Ovary (tissue), 10 donors: Measurements from ENCODE around the gene ZNF729. TPM values are rescaled to one million over a fixed set of nuclear protein-coding genes. Genes with fewer than 3 reads are reported as not detected.

Experiments
- DNase-seq, 5 donors: peaks; one replicate each; pipeline ENCODE4 v3.0.0-alpha.2; 2019 to 2020
- H3K27ac ChIP-seq, 2 donors: fragments of 200-600 bp; one replicate each; pipeline versions ENCODE4 v1.5.1 to v1.8.0; 2019 to 2022
- H3K27me3 ChIP-seq: fragments of 200-600 bp; one replicate; pipeline ENCODE4 v1.8.0; 2022
- H3K36me3 ChIP-seq: fragments of 200-600 bp; sonication (generic); one replicate; pipeline ENCODE4 v1.5.1; 2019
- H3K4me1 ChIP-seq: one replicate; pipeline ENCODE4 v1.8.1; 2013; ENCODE audit warnings: mild to moderate bottlenecking, moderate library complexity; ENCODE audit not compliant: insufficient read depth
- H3K4me3 ChIP-seq: fragments of 200-600 bp; sonication (generic); one replicate; pipeline ENCODE4 v1.5.1; 2017
- H3K9me3 ChIP-seq, 2 donors: fragments of 200-600 bp in 1 of 2; sonication (generic) in 1 of 2; one replicate each; pipeline versions ENCODE4 v1.5.1 to v1.8.1; 2013 to 2019; ENCODE audit warnings: mild to moderate bottlenecking in 1 of 2, moderate library complexity in 1 of 2
- EP300 ChIP-seq: sonication (generic); formaldehyde crosslinking; IDR thresholded peaks from one replicate; pipeline ENCODE4 v1.6.1; 2017; ENCODE audit warnings: antibody characterized with exemption
- POLR2A ChIP-seq: fragments of 450-650 bp; IDR thresholded peaks from one replicate; pipeline ENCODE4 v1.6.1; 2017; ENCODE audit warnings: antibody characterized with exemption, mild to moderate bottlenecking, moderate library complexity
- WGBS, 3 donors: extraction: QIAGEN DNeasy Blood & Tissue Kit in 1 of 3; methylation state at CpG; one replicate each; pipeline versions ENCODE4 v1.1.5 to v1.1.7; 2013 to 2017; 5-methylcytosine and 5-hydroxymethylcytosine counted together
- intact Hi-C, 4 donors: fragments of 100-400 bp; cut with DNase I; formaldehyde crosslinking; loops; one replicate each; pipeline versions ENCODE4 v1.11.0 to v1.15.1; 2022 to 2023
- long read RNA-seq, 3 donors: library from polyadenylated mRNA in 2 of 3; unstranded in 2 of 3; transcript quantifications; one replicate each; pipeline ENCODE4 v2.0.0 and lab custom pipeline, GENCODE V29; 2021 to 2026
- polyA plus RNA-seq, 2 donors: library from polyadenylated mRNA; stranded (reverse); fragments of 200-250 nt in 1 of 2; fragments of 350-450 nt in 1 of 2; fragmentation: Illumina TruSeq in 1 of 2; extraction: RNeasy Lipid Tissue Mini Kit (QIAGEN cat#74804) in 1 of 2; gene quantifications; one replicate each; pipeline ENCODE4 v1.2.3, GENCODE V29; 2013 to 2014
- total RNA-seq, 7 donors: library from RNA; depleted of rRNA in 2 of 7; stranded (reverse); fragments of >200 nt in 2 of 7; fragmentation: NEBNext Ultra II Directional in 3 of 7; extraction: Animal tissue kit (Norgen Biotek cat#: 25700) in 3 of 7; gene quantifications; one replicate each; pipeline versions ENCODE4 v1.1.0 to v1.2.4, GENCODE V29; 2016 to 2023
- TF ChIP-seq, protein P1 (sequence below), 3 donors: fragments of 450-650 bp in 2 of 3; fragments of 200-600 bp in 1 of 3; IDR thresholded peaks; one replicate each; pipeline versions ENCODE4 v1.5.1 to v1.8.0; 2016 to 2022; ENCODE audit warnings: antibody characterized with exemption in 3 of 3, mild to moderate bottlenecking in 1 of 3
- donor health status: DM: no; HTN: no; CAD: no; lungs with moderate emphysema.
- donor health status: DM: no; HTN: no; CAD: no.
- donor health status: Bipolar disorder and iron deficiency.
- donor health status: DM: yes; HTN: yes; CAD: no.
- donor health status: DM: no; HTN: no; CAD: no.
- donor health status: DM: yes; HTN: yes; CAD: no.

ZNF729 gene
- not detected for total RNA-seq
- polyA plus RNA-seq, result under 1 TPM in 1 of 2 donors, not detected in 1; 0.02 TPM
- long read RNA-seq, donor 1, result 0 reads
- long read RNA-seq, donor 2, transcript ZNF729-201 (4 exons, 3,877 nt), result major isoform, 5 of 5 reads
- long read RNA-seq, donor 2, partial matches to known transcripts, result 0 of 5 reads
- long read RNA-seq, donor 2, other reads (novel, unspliced or antisense), result 0 of 5 reads
- long read RNA-seq, donor 3, result 0 reads

GRCh38 chr19:22286151-22286810 is at the start of gene ZNF729:
ZNF729 (plus strand) TSS chr19:22286441; CDS start chr19:22286526, 85 bp downstream.
- 1 to 4% (median 2%) methylated on average over 32 of the region's 32 CpGs for WGBS, 3 donors
- no peak within 1 kb of the TSS for H3K4me3 ChIP-seq

GRCh38 chr19:22256856-22257255 is 29.4 kb upstream of the ZNF729 start:
- no peaks in the 10 kb centered on the region for H3K27me3 ChIP-seq
- peaks cover 0 to 3% of the 10 kb centered on the region in 2 donors for H3K9me3 ChIP-seq
- H3K4me1 ChIP-seq, result no peaks in the 10 kb centered on the region
- H3K36me3 ChIP-seq, result no peaks in the 10 kb centered on the region
- intact Hi-C loops, result no loop called here
- H3K27ac ChIP-seq, result no peak overlapping the region
- TF ChIP-seq EP300 (no peak), POLR2A (no peak)
- TF ChIP-seq, protein P1, sequence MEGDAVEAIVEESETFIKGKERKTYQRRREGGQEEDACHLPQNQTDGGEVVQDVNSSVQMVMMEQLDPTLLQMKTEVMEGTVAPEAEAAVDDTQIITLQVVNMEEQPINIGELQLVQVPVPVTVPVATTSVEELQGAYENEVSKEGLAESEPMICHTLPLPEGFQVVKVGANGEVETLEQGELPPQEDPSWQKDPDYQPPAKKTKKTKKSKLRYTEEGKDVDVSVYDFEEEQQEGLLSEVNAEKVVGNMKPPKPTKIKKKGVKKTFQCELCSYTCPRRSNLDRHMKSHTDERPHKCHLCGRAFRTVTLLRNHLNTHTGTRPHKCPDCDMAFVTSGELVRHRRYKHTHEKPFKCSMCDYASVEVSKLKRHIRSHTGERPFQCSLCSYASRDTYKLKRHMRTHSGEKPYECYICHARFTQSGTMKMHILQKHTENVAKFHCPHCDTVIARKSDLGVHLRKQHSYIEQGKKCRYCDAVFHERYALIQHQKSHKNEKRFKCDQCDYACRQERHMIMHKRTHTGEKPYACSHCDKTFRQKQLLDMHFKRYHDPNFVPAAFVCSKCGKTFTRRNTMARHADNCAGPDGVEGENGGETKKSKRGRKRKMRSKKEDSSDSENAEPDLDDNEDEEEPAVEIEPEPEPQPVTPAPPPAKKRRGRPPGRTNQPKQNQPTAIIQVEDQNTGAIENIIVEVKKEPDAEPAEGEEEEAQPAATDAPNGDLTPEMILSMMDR (IDR thresholded peaks at IDR 0.05), result no peak
- DNase-seq, result no peak
- no peak overlapping the region for H3K4me3 ChIP-seq

More at GRCh38 chr19:22286151-22286810, at the start of gene ZNF729:
- no peaks in the 10 kb centered on the region for H3K4me1 ChIP-seq
- H3K9me3 ChIP-seq, result no peaks in the 10 kb centered on the region
- no peaks in the 10 kb centered on the region for H3K27me3 ChIP-seq
- intact Hi-C loops, result no loop called here
- TF ChIP-seq, protein P1 (IDR thresholded peaks at IDR 0.05), result no peak
- no peak for TF ChIP-seq EP300
- no peak for TF ChIP-seq POLR2A
- H3K36me3 ChIP-seq, result no peaks in the 10 kb centered on the region
- H3K27ac ChIP-seq, result no peak within 1 kb of the TSS
- DNase-seq, result no peak

- H3K4me3 ChIP-seq, result no peak overlapping the region
- 79 to 88% (median 80%) methylated on average over 2 of the region's 2 CpGs for WGBS, 3 donors
- no peaks in the 10 kb centered on the region for H3K36me3 ChIP-seq
- DNase-seq, result no peak
- TF ChIP-seq POLR2A (no peak), EP300 (no peak)
- TF ChIP-seq, protein P1 (IDR thresholded peaks at IDR 0.05), result no peak
- no peaks in the 10 kb centered on the region for H3K27me3 ChIP-seq
- no peaks in the 10 kb centered on the region for H3K4me1 ChIP-seq
- no peak overlapping the region for H3K27ac ChIP-seq
- H3K9me3 ChIP-seq, result peaks cover 0 to 3% of the 10 kb centered on the region in 2 donors
- intact Hi-C loops, result no loop called here
Observed at GRCh38 chr19:22257381-22257780, 28.9 kb upstream of the ZNF729 start.

DNA sequence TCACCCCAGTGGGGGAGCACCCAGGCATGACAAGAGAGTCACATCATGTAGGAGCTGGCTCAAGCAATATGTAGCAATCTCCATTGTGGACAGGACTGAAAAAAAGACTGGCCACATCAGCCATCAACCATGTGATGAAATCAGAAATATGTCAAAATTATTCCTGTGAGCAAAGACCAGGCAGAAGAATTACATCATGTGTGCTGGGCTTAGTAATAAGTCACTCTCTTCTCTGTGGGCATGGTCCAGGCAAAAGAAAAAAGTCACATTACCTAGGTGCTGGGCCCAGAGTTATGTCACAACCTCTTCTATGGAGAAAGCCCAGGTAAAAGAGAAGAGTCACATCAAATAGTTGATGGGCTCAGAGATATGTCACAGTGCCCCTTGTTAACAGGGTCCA is 28.3 kb upstream of the ZNF729 start:
- no peak for DNase-seq
- no peak for TF ChIP-seq EP300
- TF ChIP-seq POLR2A, result no peak
- TF ChIP-seq, protein P1 (IDR thresholded peaks at IDR 0.05), result no peak
- intact Hi-C loops, result no loop called here

More for the DNA sequence above, 28.3 kb upstream of the ZNF729 start:
- Histone ChIP-seq H3K27ac (no peak overlapping the region), H3K36me3 (no peaks in the 10 kb centered on the region), H3K27me3 (no peaks in the 10 kb centered on the region), H3K4me3 (no peak overlapping the region), H3K9me3 (peaks cover 0 to 4% of the 10 kb centered on the region in 2 donors), H3K4me1 (no peaks in the 10 kb centered on the region)
